CMK (cell line): Measurements from ENCODE around the gene KRTAP12-1.
"Not testable (repeated sequence)": the region's sequence is repeated elsewhere in the genome, so short reads cannot be mapped to it uniquely, and the experiment has no call there.

Source experiments
- DNase-seq: peaks from one replicate; pipeline ENCODE4 v3.0.0-alpha.2; 2010; ENCODE audit warnings: low read depth

The KRTAP12-1 gene

DNA sequence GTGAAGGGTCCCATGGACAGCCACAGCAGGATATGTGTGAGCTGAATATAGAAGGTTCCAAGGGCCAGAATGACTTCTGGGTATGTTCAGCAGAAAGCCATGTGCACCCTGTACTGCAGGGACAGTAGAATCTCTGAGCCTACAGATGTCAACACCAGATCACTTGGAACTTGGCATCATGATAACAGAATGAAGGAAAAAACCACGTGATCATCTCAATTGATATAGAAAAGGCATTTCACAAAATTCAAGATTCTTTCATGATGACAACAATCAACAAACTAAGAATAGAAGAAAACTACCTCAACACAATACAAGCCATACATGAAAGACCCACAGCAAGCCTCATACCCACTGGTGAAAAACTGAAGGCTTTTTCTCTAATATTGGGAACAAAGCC, 14.4 kb downstream of the KRTAP12-1 start:
- DNase-seq, result no peak

DNA sequence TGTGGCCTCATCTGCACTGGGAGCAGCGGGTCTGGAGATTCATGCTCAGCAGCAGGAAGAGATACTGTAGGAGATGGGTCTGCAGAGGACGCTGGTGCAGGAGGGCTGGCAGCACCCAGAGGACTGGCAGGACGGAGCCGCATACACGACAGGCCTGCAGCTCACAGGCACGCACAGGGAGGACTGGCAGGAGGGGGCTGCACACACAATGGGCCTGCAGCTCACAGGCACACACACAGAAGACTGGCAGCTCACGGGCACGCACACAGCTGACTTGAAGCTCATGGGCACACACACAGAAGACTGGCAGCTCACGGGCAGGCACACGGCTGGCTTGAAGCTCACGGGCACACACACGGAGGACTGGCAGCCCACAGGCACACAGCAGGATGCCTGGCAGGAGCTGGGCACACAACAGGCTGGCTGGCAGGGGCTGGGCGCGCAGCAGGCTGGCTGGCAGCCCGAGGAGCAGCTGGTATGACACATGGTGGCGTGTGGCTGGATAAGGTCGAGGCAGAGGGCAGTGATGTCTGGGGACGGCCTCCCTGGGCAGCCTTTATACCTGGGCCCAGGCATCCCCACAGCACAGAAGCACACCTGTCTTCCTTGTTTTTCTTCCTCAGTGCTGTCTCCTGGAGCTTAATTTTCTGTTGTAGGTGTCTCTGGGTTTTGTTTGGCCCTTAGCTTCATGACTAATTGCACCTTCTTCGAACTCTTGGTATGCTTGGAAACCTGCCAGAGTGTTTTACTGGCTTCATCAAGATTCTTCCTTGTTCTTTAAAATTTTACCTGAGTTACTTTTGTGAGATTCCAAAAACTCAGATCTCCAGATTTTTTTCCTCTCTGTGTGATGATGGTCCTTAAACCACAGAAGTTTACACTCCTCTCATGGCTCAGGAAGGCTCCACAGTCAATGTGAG, 15.3 kb downstream of the KRTAP12-1 start, which contains the start of gene KRTAP12-2:
Gene KRTAP12-2 (minus strand): TSS at position 527 of the 920 bp plus-strand sequence. CDS start 41 bp downstream, at position 486.
- no peak for DNase-seq

DNA sequence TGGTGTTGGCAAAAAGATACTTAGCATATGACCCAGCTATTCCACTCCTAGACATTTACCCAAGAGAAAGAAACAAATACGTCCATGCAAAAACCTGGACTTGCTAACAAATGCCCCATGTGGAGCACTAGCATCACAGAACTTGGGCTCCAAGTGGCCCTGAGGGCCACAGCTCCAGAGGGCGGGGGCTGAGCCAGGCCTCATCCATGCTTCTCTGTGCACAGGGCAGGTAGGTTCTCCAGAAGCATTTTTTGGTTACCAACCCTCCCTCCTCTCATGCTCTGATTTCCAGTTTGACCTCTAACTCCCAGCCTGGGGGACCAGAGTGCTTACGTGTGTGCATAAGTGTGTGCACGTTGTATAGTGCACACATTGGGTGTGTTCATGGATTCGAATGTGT, 17.3 kb downstream of the KRTAP12-1 start:
- DNase-seq, result no peak

DNA sequence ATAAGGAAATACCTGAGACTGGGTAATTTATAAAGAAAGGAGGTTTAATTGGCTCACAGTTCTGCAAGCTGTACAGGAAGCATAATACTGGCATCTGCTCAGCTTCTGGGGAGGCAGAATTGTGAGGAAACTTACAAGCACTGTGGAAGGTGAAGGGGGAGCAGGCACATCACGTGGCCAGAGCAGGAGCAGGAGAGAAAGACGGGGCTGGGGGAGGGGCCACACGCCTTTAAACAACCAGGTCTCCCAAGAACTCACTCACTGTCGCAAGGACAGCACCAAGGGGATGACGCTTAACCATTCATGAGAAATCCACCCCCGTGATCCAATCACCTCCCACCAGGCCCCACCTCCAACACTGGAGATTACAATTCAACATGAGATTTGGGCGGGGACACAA, 20.4 kb downstream of the KRTAP12-1 start:
- not testable (repeated sequence) for DNase-seq

DNA sequence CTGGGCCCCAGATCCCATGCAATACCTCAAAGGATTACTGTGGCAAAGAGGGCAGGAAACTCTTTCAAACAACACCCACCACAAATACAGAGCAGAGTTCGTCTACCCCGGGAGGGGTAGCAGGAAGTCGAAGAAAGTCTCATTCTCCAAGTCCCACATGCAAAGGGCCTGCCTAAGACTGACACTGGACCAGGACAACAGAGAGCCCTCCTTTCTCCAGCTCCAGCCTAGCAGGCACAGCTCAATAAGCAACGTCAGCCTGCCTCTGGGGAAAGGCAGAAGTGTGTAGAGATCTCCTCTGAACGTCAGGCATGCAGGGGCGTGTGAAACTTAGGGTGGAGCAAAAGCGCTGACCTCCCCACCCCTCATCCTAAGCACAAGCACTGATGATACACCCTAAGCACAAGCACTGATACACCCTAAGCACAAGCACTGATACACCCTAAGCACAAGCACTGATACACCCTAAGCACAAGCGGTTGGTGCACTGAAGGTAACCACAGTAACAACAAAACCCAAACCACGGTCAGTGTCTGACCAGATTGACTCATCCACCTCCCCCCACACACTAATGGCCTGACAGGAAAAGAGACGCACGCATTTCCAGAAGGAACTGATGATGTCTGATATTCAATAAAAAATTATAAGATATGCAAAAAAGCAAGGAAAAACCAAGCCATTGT, 22.9 kb downstream of the KRTAP12-1 start:
- no peak for DNase-seq

DNA sequence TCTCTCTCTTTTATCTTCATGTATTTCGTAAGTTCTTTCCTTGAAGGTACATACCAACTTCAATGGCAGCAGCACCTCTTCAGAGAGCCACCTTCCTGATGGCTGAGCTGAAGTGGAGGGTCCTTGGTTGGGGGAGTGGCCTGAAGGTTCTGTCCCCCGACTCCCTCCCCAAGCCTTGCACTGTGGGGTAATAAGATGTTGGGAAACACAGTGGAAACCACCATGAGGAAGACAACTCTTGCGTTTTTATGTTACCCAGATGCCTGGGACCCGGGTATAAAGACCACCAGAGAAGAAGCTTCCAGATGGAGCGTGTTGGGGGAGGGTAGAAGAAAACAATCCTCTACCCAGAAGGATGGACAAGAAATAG, 23.4 kb downstream of the KRTAP12-1 start:
- DNase-seq, result no peak

DNA sequence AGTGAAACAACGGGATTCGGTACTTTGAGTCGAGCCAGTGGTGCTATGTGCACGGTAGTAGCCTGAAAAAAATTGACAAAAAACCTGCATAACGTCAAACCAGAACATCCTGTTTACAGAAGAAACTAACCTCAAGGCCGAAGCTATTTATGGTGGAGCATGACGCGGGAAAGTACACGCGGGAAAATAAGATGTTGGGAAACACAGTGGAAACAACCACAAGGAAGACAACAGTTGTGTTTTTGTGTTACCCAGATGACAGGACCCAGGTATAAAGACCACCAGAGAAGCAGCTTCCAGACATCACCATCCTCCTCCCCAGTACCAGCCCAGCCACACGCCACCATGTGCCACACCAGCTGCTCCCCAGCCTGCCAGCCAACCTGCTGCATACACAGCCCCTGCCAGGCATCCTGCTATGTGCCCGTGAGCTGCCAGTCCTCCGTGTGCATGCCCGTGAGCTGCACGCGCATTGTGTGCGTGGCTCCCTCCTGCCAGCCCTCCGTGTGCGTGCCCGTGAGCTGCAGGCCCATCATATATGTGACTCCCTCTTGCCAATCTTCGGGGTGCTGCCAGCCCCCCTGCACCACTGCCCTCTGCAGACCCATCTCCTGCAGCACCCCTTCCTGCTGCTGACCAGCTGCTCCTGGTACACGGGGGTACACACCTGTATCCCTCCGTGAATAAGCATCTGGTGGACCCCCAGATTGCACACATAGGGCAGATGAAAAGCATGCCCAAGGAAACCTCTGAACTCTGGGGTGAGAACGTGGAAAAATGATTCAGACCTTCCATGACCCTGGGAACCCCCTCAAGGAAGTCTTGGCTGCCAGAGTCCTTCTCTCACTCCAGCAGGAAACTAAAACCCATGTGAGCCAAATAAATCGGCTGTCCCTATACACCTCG, 24.1 kb downstream of the KRTAP12-1 start, which contains the start of gene KRTAP12-3:
Gene KRTAP12-3 (plus strand): TSS at position 298 of the 906 bp plus-strand sequence. CDS start 48 bp downstream, at position 346.
- DNase-seq, result no peak

DNA sequence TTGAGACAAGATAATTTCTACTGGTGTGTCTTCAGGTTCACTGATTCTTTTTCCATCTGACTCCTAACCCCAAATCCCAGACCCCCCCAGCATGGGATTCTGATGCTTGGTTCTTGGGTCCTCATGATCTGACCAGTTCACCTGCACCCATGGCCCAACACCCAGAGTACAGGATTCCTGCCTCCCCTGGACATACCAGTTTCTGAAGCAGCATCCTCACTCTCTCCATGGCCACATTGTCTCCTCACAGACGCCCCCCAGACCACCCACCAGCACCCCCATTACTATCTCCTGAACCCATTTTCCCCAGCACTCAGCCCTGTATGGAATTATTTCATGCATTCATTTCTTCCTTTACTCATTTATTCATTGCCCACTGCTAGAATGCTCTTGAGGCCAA, 25.1 kb downstream of the KRTAP12-1 start:
- DNase-seq, result no peak

DNA sequence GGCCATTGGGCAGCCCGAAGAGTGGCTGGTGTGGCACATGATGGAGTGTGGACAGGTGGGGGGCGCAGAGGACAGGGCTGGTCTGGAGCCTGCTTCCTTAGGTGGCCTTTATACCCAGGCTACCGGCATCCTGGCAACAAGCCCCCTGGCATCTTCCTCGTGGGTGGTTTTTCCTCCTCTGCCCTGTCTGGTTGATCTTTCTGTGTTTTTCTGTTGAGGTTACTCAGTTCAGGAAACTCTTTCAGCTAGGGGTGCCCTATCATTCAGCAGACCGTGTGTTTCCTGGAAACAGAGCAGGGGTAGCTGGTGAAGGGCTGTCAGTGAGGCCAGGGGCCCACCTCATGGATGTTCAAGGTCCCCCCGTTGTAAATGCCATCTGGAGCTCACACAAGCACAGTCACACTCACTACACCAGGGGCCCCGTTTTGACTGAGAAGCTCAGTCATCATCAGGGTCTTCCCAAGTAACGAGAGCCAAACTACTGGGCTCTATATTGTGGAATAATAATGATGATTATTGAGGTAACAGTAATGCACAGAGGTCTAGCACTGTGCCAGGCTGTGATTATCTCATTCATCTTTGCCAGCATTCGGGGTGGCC, 27.3 kb downstream of the KRTAP12-1 start, which contains the start of gene KRTAP12-4:
Gene KRTAP12-4 (minus strand): TSS at position 84 of the 600 bp plus-strand sequence. CDS start 45 bp downstream, at position 39.
- no peak for DNase-seq

DNA sequence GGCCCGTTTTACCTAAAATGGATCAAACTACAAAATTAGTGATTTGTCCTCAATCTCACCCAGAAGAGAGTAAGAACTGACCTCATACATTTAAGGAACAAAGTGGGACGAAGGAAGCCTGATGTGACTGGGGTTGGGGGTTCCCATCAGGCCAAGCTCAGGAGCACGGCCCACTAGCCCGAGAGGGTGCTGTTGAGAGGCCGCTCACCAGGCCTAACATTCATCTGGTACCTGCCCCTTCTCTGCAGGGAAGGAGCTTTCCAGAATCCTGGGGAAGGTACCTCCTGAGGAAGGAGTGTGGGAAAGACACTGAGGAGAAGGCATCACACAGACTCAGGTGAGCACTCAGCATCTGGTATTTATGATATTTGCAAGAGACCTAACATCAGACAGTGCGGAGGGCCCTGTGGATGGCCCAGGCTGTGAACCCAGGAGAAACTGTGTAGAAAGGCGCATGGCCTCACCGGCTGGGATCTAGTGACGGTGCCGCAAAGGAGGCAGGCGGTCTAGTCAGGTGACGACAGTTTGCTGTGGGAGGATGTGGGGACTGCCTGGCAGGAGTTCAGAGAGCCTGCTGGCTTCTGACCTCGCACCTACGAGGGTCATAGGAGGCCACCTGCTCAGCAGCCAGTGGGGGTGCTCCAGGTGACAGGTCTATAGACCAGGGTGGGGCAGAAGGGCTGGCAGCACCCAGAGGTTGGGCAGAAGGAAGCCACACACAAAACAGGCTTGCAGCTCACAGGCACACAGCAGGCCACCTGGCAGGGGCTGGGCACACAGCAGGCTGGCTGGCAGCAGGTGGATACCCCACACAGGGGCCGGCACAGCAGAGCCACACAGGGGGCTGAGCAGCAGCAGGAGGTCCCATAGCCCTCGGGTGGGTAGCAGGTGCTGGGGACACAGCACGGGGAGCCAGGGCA, 28.0 kb downstream of the KRTAP12-1 start:
- no peak for DNase-seq

DNA sequence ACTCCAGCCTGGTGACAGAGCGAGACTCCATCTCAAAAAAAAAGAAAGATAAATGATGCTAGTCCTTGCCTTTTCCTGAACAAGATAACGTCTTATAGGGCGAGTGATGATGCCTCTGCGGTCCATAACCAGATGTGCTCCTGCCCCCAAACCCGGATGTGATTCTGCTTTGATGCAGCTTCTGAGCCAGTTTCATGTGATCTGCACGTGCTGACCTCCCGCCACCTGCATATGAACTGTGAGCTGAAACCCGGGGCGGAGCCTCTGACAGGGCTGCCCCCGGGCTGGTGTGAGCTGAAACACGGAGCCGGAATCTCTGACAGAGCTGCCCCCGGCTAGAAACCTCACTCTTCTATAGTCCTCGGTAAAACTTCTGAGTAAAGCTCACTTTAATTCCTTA, 28.8 kb downstream of the KRTAP12-1 start:
- DNase-seq, result no peak

DNA sequence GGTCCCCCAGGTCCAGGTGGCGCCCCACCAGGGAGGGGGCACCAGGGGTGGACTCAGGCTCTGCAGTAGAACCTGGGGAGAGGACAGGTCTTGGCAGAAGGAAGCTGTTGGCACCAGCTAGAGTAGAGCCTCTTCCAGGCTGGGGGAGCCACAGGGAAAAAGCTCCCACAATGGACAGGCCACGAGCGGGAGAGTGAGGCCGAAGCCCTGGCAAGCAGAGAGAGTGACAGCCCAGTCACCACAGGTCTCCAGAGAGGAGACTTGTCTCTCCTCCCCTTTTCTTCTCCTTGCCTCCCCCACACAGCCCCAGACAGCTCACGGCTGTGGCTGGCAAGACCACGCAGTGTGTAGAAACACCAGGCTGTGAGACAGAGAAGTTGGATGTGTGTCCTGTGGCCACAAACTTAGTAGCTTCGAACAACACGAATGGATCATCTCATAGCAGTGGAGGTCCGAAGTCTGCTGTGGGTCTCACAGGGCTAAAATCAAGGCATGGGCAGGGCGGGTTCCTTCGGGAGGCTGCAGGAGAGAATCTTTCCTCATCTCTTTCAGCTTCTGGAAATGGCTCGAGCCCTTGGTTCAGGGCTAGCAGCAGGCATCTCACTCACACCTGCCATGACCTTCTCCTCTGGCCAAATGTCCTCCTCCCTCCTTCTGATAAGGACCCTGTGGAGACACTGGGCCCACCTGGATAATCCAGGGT, 30.8 kb downstream of the KRTAP12-1 start:
- no peak for DNase-seq

DNA sequence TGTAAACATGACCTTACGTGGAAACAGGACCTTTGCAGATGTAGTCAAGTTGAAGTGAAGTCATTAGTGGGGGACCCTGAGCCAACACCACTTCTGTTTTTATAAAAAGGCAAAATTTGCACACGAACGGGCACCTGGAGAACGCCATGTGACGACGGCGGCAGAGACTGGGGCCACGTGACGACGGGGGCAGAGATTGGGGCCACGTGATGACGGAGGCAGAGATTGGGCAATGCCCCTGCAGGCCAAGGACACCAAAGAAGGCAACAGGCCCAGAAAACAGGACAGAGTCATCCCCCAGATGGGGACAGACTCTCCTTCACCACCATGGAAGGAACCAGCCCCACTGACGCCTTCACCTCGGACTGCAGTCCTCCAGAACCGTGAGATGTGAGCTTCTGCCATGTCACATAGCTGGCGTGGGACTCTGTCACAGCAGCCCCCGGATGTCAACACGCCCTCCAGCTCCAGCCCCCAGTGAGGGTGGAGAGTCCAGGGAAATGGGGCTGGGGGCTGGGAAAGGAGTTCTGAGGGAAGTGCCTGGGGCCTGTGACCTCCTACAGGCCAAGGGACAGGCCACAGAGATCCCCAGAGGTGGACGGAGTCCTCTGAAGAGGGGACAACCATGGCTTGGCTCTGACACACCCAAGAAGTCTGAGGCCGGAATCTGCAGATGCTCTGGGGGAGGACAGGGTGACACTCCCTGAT, 31.5 kb downstream of the KRTAP12-1 start:
- DNase-seq, result no peak

DNA sequence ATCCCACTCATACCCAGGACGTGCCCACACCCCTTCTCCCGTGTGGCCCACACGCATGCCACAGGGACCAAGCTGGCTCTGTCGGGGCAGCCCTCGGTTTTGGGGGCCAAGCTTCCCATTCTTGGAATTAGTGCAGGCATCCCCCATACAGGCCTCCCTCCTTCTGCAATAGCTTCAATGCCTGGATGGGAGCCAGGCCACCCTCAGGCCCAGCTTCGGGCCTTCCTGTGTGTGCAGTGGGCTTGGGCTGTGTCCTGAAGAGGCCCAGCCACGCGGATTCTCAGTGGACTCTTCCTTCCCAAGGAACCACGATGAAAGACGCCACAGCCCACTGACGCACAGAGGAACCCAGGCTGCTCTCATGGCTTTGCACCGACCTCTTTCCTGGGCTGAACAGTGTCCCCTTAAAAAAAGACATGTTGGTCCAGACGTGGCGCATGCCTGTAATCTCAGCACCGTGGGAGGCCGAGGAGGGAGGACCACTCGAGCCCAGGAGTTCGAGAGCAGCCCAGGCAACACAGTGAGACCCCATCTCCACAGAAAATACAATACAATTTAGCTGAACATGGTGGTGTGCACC, 32.4 kb downstream of the KRTAP12-1 start:
- DNase-seq, result no peak

DNA sequence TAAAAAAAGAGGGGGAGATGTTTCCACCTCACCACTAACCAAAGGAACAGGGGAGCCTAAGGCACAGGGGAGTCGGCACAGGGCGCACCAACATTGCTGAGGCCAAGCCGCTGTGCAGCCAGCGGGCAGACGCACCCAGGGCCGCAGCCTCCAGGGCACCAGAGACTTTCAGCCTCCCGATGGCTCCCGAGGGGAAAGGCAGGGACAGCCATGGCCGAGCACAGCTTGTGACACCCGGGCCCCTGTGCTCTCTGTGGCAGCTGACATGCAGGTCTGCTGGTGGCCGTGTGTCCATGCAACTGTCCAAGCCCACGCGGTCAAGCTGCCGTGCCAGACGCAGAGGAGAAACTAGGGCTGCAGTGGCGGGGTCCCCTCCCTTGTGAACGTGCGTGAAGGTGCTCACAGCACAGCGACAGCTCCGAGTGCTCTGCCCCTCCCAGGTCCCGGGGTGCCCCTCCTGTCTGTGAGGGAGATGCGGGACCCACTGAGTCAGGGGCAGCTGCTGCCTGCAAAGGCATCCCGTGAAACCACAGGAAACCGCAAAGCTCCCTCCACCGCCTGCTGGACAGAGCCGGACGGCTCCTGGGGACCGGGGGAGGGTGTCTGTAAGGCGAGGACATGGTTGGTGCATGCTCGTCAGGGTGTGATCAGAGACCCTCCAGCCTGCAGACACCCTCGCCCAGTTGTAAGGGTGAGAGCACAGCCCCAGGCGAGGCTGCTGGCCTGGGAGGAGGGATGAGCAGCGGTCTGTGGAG, 33.2 kb downstream of the KRTAP12-1 start:
- DNase-seq, result no peak

DNA sequence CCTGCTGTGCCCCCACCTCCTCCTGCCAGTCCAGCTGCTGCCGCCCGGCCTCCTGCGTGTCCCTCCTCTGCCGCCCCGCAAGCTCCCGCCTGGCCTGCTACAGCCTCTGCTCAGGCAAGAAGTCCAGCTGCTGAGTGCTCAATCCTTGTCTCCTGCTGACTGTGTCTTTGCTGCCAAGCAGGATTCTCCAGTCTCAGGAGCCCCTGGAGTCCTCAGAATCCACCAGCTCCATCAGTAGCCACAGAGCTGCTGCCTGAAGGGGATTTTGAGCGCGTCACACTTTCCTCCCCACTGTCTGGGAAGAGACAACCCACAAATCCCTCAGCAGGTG, 34.8 kb downstream of the KRTAP12-1 start:
- DNase-seq, result no peak

DNA sequence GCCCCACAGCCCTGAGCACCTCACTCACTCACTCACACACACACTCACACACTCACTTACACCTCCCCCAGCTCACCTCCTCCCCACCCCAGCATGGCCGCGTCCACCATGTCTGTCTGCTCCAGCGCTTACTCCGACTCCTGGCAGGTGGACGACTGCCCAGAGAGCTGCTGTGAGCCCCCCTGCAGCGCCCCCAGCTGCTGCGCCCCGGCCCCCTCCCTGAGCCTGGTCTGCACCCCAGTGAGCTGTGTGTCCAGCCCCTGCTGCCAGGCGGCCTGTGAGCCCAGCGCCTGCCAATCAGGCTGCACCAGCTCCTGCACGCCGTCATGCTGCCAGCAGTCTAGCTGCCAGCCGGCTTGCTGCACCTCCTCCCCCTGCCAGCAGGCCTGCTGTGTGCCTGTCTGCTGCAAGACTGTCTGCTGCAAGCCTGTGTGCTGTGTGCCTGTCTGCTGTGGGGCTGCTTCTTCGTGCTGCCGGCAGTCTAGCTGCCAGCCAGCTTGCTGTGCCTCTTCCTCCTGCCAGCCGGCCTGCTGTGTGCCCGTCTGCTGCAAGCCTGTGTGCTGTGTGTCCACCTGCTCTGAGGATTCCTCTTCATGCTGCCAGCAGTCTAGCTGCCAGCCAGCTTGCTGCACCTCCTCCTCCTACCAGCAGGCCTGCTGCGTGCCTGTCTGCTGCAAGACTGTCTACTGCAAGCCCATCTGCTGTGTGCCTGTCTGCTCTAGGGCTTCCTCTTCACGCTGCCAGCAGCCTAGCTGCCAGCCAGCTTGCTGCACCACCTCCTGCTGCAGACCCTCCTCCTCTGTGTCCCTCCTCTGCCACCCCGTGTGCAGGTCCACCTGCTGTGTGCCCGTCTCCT, 35.4 kb downstream of the KRTAP12-1 start, which contains the start of gene KRTAP10-11:
Gene KRTAP10-11 (plus strand): TSS at position 49 of the 856 bp plus-strand sequence. CDS start 45 bp downstream, at position 94.
- DNase-seq, result not testable (repeated sequence)
